ENCODE data around the gene DNAJC5G.

The DNAJC5G gene, protein sequence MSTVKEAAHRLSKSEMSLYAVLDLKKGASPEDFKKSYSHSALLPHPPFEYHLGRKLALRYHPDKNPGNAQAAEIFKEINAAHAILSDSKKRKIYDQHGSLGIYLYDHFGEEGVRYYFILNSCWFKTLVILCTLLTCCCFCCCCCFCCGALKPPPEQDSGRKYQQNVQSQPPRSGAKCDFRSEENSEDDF

GRCh38 chr2:27275211-27276150 lies at the start of gene DNAJC5G:
TSS of gene DNAJC5G (plus strand) at chr2:27275433. CDS start at chr2:27276729, 1,296 bp downstream.
- no peak for DNase-seq

GRCh38 chr2:27225526-27225925 lies 49.7 kb upstream of the DNAJC5G start:
- DNase-seq = no peak

DNA sequence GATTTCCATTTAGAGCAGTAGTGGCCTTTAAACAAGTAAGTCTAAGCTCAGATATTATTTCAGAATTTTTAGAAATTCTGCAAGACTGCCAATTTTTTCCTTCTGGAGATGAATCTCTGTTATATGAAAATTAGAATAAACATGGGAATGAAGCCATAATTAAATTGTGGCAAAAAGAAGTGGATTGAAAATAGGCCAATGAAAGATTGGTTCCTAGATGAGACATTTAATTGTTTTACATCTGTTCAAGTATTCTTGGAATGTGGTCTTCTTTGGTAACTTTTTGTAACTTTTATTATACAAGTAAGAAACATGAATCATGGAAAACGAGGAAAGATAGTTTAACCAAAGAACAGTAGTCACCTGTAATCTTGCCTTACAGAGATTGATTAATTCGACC lies 47.7 kb upstream of the DNAJC5G start:
- no peak for DNase-seq

DNA sequence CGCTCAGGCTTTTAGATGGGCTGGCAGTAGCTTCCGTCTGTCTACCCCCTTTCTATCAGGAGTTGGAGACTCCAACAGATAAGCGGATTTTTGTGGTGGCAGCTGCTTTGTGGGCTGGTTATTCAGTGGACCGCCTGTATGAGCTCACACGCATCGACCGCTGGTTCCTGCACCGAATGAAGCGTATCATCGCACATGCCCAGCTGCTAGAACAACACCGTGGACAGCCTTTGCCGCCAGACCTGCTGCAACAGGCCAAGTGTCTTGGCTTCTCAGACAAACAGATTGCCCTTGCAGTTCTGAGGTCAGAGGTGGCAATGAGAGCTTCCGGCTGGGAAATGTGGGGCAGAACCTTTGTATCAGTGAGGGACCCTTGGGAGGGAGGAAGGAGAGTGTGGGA lies 43.3 kb upstream of the DNAJC5G start:
- DNase-seq = no peak

DNA sequence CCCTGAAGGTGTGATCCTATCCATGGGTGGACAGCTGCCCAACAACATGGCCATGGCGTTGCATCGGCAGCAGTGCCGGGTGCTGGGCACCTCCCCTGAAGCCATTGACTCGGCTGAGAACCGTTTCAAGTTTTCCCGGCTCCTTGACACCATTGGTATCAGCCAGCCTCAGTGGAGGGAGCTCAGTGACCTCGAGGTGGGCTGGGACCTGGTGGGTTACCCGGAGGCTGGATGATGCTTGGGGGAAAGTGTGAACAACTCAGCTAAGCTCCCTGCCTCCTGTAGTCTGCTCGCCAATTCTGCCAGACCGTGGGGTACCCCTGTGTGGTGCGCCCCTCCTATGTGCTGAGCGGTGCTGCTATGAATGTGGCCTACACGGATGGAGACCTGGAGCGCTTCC lies 41.9 kb upstream of the DNAJC5G start:
- no peak for DNase-seq

DNA sequence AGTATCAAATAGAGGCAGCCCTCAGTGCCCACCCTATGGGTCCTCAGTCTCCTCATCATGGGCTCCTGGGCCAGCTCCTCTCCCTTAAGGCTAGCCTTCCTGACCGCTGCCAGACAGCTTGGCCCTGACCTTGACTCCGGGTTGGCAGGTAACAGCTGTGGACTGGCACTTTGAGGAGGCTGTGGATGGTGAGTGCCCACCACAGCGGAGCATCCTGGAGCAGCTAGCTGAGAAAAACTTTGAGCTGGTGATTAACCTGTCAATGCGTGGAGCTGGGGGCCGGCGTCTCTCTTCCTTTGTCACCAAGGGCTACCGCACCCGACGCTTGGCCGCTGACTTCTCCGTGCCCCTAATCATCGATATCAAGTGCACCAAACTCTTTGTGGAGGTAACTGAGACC lies 39.1 kb upstream of the DNAJC5G start:
- no peak for DNase-seq

DNA sequence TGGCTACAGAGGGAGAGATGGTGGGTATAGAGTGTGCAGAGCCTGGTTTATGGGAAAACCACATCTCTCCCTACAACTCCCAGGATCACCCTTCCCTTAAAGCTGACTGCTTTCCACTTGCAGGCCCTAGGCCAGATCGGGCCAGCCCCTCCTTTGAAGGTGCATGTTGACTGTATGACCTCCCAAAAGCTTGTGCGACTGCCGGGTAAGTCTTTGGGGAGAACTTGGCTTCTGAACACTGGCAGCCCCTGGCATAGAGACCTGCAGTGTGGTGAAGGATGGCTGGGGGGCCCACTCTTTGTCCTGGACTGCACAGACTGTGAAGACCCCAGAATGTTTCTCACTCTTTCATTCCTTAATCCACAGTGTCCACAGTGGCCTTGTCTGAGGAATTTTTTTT lies 38.6 kb upstream of the DNAJC5G start:
- DNase-seq = no peak

DNA sequence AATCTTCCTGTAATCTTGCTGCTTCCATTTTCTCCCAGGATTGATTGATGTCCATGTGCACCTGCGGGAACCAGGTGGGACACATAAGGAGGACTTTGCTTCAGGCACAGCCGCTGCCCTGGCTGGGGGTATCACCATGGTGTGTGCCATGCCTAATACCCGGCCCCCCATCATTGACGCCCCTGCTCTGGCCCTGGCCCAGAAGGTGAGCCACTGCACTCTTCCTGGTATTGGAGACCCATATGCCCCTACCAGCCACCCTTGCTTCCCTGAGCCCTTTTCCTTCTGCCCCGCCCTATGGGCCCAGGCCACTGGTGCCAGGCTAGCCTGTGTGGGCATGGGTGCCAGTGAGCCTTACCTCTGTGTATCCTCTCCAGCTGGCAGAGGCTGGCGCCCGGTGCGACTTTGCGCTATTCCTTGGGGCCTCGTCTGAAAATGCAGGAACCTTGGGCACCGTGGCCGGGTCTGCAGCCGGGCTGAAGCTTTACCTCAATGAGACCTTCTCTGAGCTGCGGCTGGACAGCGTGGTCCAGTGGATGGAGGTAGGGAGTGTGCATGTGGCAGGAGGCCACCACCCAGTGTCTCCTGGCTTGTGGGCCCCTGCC lies 37.8 kb upstream of the DNAJC5G start:
- DNase-seq = no peak

- no peak for DNase-seq
These were observed 36.3 kb upstream of the DNAJC5G start for GRCh38 chr2:27238976-27239375.

DNA sequence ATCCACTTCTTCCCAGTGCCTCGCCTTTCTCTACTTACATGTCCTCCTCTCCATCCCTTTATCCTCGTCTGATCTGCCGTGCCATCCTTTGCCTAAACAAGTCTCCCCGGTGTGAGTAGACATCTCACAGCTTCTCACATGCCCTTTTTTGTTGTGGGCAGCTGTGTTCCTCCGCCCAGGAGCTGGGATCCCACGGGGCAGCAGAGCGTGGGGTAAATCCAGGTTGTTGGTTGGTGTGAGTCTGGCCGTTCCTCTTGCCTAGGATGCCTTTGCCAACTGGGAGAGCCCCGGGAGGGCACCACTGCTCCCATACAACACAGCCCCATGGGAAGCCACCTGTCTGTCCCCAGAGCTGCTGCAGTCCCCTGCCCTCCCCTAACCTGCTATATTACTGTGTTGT lies 34.8 kb upstream of the DNAJC5G start:
- DNase-seq = no peak

GRCh38 chr2:27241761-27242613 lies 33.2 kb upstream of the DNAJC5G start:
- no peak for DNase-seq

DNA sequence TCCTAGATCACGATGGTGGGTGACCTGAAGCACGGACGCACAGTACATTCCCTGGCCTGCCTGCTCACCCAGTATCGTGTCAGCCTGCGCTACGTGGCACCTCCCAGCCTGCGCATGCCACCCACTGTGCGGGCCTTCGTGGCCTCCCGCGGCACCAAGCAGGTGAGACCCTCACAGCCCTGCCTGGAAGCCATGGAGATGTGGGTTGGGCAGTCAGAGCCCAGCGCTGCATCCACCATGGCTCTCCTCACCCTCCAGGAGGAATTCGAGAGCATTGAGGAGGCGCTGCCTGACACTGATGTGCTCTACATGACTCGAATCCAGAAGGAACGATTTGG lies 32.6 kb upstream of the DNAJC5G start:
- no peak for DNase-seq

DNA sequence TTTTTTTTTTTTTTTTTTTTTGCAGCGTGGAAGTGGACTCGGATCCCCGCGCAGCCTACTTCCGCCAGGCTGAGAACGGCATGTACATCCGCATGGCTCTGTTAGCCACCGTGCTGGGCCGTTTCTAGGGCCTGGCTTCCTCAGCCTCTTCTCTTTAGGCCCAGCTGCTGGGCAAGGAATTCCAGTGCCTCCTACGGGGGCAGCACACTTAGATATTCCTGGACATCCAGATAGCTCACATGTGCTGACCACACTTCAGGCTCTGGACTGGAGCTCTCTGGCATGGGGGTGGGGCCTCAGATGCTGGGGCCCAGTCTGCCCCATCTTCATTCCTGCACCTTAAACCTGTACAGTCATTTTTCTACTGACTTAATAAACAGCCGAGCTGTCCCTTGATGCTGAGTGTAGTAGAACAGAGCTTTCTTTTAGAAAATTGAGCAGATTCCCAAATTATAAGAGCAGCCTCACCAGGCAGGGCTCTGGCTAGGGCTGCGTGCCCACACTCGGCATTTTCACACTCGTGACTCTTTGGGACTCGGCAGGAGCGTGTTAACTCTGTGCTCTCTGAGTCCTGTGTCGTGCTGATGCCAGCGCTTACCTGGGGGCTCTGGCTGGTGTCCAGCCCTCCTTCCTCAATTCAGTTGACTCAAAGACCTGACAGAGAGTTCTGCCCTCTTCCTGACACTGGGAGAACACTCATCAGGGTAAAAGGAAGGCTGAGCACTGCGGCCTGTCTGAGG lies 31.7 kb upstream of the DNAJC5G start:
- DNase-seq = no peak

DNA sequence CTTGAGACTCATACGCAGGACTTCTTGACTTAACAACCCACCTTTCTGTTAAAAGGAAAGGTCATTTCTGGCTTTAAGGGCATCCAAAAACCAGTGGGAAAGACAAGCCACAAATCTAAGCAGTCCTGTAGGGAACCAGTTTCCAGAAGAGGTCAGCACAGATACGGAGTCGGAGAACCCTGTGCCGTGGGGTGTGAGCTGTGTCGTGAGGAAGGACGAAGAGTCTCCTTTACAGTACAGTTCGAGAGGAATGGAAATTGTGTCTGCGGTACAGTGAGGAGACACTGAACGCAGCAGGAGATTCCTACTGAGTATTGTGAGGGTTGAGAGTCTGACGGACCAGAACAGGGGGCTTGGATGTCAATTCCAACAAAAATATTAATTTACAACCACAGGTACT lies 30.1 kb upstream of the DNAJC5G start:
- no peak for DNase-seq

DNA sequence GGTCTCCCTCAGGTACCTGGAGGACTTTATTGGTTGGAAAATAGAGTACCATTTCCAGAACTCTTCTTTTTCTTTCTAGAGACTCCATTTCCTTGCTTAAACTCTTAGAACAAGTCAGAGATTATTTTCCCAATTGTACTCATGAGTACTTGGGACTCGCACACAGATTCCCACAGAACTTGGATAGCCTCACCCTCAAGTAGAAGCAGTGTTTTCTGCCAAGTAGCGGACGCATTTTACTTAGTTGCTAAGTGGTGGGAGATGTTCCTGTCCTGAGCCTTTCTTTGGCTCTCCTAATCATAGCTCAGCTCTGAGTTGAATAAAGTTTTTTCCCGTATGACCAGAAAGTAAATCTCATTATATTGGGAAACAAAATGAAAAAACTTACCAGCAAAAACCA lies 29.6 kb upstream of the DNAJC5G start:
- DNase-seq = no peak

GRCh38 chr2:27247893-27248292 lies 27.3 kb upstream of the DNAJC5G start:
- DNase-seq = no peak

DNA sequence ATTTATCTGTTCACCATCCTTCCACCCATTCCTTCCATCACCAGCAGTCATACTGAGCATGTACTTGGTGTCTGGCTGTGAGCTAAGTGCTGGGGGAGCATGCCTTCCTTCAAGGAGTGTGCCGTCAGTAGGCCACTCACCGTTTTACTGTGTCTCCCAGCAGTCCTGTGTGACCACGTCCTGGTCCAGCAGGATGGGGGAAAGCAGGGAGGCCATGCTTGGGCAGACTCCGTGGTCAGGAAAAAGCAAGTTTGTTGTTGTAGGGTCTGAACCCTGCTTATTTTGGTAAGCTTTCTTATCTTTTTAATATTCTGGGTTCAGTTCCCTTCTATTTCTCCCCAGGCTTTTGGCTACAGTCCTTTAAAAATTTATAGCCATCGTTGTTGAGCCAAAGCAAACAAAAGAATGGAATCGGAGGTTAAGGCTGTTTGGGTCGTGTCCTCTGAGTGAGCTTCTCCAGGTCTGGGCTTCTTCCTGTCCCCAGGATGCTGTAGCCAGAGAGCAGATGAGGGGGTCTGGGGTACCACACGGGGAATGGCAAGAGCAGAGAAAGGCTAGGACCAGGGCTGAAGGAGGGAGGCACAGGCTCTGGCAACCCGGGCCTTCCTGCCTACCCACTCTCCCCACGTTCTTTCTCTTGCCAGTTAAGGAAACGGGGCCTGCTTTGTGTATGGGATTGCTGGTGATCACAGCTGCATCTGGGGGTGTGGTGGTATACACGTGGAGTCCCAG lies 25.9 kb upstream of the DNAJC5G start:
- DNase-seq = no peak

- DNase-seq = peak; percentile 17
These were observed 25.2 kb upstream of the DNAJC5G start for GRCh38 chr2:27249891-27250651.

GRCh38 chr2:27250652-27251379 lies 24.4 kb upstream of the DNAJC5G start:
- no peak for DNase-seq

DNA sequence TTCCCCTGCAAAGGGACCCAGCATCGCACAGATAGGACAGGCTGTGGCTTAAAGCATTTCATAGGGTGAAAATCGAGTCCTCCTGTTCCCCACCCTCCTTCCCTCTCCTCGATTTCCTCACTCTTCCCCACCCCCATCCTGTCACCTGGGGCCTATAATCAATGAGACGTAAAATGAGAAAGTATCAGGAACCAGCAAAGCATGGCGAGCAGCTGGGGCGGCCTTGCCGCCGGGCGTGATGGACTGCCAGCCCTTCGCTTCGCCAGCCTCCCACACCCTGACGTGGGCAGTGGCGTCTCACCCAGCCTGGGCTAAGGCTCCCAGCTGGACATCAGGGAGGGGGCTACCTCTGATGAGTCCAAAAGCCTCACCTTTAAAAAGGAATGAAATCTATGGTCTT lies 23.5 kb upstream of the DNAJC5G start:
- DNase-seq = no peak
